PC-9 (cell line): ENCODE results near the gene GPRC6A. TPM values are rescaled to one million over a fixed set of nuclear protein-coding genes. Genes with fewer than 3 reads are reported as not detected.

ENCODE experiments used
- BruUV-seq: library from RNA; stranded (reverse); fragments of 400-500 nt; replicated peaks from 2 replicates; lab custom pipeline; 2021; lab: Mats Ljungman, UMichigan
- CTCF ChIA-PET: fragments of 300-600 bp; sonication (Branson Sonifier 250); formaldehyde crosslinking; loops from one replicate; lab custom pipeline; 2022; ENCODE audit warnings: antibody characterized with exemption; lab: Charles Lee
- POLR2A ChIA-PET: fragments of 300-600 bp; sonication (Branson Sonifier 250); formaldehyde crosslinking; loops from one replicate; lab custom pipeline; 2022; ENCODE audit warnings: antibody characterized with exemption; ENCODE audit not compliant: unreplicated experiment; lab: Charles Lee
- DNase-seq, 2 experiments: peaks; one replicate each; pipeline versions ENCODE4 v3.0.0 to v3.0.0-alpha.2; 2015 to 2022; ENCODE audit warnings: mixed read lengths in 1 of 2
- H2AFZ ChIP-seq: fragments of 200-600 bp; sonication (generic); 2 replicates; pipeline ENCODE4 v1.8.1; 2017; ENCODE audit warnings: antibody characterized with exemption
- H3F3A ChIP-seq: fragments of 200-600 bp; sonication (generic); 2 replicates; pipeline ENCODE4 v1.8.1; 2017; ENCODE audit warnings: antibody characterized with exemption, mild to moderate bottlenecking, low read depth; ENCODE audit not compliant: insufficient read depth
- H3K27ac ChIP-seq: fragments of 200-600 bp; sonication (generic); 2 replicates; pipeline ENCODE4 v1.6.1; 2016; ENCODE audit warnings: mixed run types
- H3K27me3 ChIP-seq: fragments of 200-600 bp; sonication (generic); 2 replicates; pipeline ENCODE4 v1.6.1; 2016; ENCODE audit warnings: low read depth, mixed run types; ENCODE audit not compliant: insufficient read depth
- H3K36me3 ChIP-seq: fragments of 200-600 bp; sonication (generic); 2 replicates; pipeline ENCODE4 v1.6.1; 2016; ENCODE audit warnings: low read depth, mixed run types
- H3K4me1 ChIP-seq: fragments of 200-600 bp; sonication (generic); replicated peaks from 2 replicates; pipeline ENCODE4 v1.6.1; 2016; ENCODE audit warnings: mixed run types; ENCODE audit not compliant: insufficient read depth
- H3K4me2 ChIP-seq: fragments of 200-600 bp; sonication (generic); 2 replicates; pipeline ENCODE4 v1.6.1; 2017; ENCODE audit warnings: mixed run types
- H3K4me3 ChIP-seq: fragments of 200-600 bp; sonication (generic); 2 replicates; pipeline ENCODE4 v1.6.1; 2016; ENCODE audit warnings: mixed run types
- H3K79me2 ChIP-seq: fragments of 200-600 bp; sonication (generic); 2 replicates; pipeline ENCODE4 v1.6.1; 2017; ENCODE audit warnings: low read depth, mixed run types
- H3K9me2 ChIP-seq: fragments of 200-600 bp; sonication (generic); 2 replicates; pipeline ENCODE4 v1.8.1; 2017; ENCODE audit warnings: mild to moderate bottlenecking; ENCODE audit not compliant: insufficient read depth
- H3K9me3 ChIP-seq: fragments of 200-600 bp; sonication (generic); 2 replicates; pipeline ENCODE4 v1.8.1; 2016; ENCODE audit warnings: low read depth; ENCODE audit not compliant: insufficient read depth
- H4K20me1 ChIP-seq: fragments of 200-600 bp; sonication (generic); 2 replicates; pipeline ENCODE4 v1.8.1; 2017; ENCODE audit not compliant: insufficient read depth
- CTCF ChIP-seq: fragments of 200-600 bp; sonication (generic); conservative IDR thresholded peaks from 2 replicates; pipeline ENCODE4 v1.6.1; 2017; ENCODE audit warnings: mixed run types, antibody characterized with exemption, mild to moderate bottlenecking, moderate library complexity
- EZH2 ChIP-seq: fragments of 200-600 bp; sonication (generic); IDR thresholded peaks from 2 replicates; pipeline ENCODE4 v1.8.0; 2017; ENCODE audit warnings: antibody characterized with exemption, low read depth
- intact Hi-C: fragments of 100-400 bp; cut with micrococcal nuclease; formaldehyde crosslinking; loops from one replicate; pipeline ENCODE4 v1.10.0; 2022; ENCODE audit not compliant: unreplicated experiment
- total RNA-seq: library from RNA; stranded (reverse); gene quantifications from 2 replicates; pipeline ENCODE4 v1.2.3, GENCODE V29; 2021

GPRC6A gene
- total RNA-seq, 1 experiment from 2014 or later = not detected

- peak in 1 of 2 experiments; percentile 44 for DNase-seq
- H3K27ac ChIP-seq = no peak within 1 kb of the TSS
- H3K9me2 ChIP-seq = no peaks in the 10 kb centered on the region
- peak within 1 kb of the TSS; percentile 47 for H3K4me3 ChIP-seq
- H3K9me3 ChIP-seq = no peaks in the 10 kb centered on the region
- H3K27me3 ChIP-seq = peaks cover 34% of the 10 kb centered on the region
- H3K4me2 ChIP-seq = peak within 1 kb of the TSS; percentile 72
- H3K4me1 ChIP-seq = no peaks in the 10 kb centered on the region
- H3K79me2 ChIP-seq = no peaks in the 10 kb centered on the region
- ChIA-PET CTCF (no interaction called here), POLR2A (no interaction called here)
- BruUV-seq = no TSS peak
- TF ChIP-seq CTCF (no peak), EZH2 (0 out of 2 replicates have a peak, but pooled peaks have one; percentile 76)
- no peaks in the 10 kb centered on the region for H3K36me3 ChIP-seq
- H4K20me1 ChIP-seq = no peaks in the 10 kb centered on the region
- intact Hi-C loops = no loop called here
- H2AFZ ChIP-seq = peak within 1 kb of the TSS; percentile 67; the same call in 1 of the 2 replicates
- no peaks in the 10 kb centered on the region for H3F3A ChIP-seq
Observed at GRCh38 chr6:116876635-116877611, 48.0 kb upstream of the GPRC6A start, which contains the start of gene RFX6. RFX6 (plus strand) TSS chr6:116877242; CDS start chr6:116877276, 34 bp downstream.

- Histone ChIP-seq H3K4me3 (no peak overlapping the region), H3K4me1 (no peaks in the 10 kb centered on the region), H3K4me2 (peak overlapping the region; percentile 72; the same call in 1 of the 2 replicates), H3K27ac (no peak overlapping the region), H2AFZ (no peak overlapping the region), H3K27me3 (peaks cover 34% of the 10 kb centered on the region), H3K9me3 (no peaks in the 10 kb centered on the region), H3K36me3 (no peaks in the 10 kb centered on the region), H3K79me2 (no peaks in the 10 kb centered on the region), H3F3A (no peaks in the 10 kb centered on the region), H4K20me1 (no peaks in the 10 kb centered on the region), H3K9me2 (no peaks in the 10 kb centered on the region)
- no peak for TF ChIP-seq CTCF
- ChIA-PET POLR2A (no interaction called here), CTCF (no interaction called here)
- intact Hi-C loops = no loop called here
- BruUV-seq = no TSS peak
- DNase-seq = no peak
Observed at GRCh38 chr6:116876107-116876506, 47.2 kb upstream of the GPRC6A start.

- BruUV-seq = no TSS peak
- H3K36me3 ChIP-seq = no peaks in the 10 kb centered on the region
- DNase-seq = no peak
- H3K27me3 ChIP-seq = peaks cover 30% of the 10 kb centered on the region
- H3K9me3 ChIP-seq = no peaks in the 10 kb centered on the region
- no peak overlapping the region for H2AFZ ChIP-seq
- H3K4me3 ChIP-seq = no peak overlapping the region
- no peak overlapping the region for H3K27ac ChIP-seq
- H3K4me2 ChIP-seq = no peak overlapping the region
- no peaks in the 10 kb centered on the region for H4K20me1 ChIP-seq
- TF ChIP-seq CTCF (no peak), EZH2 (no peak)
- H3K9me2 ChIP-seq = no peaks in the 10 kb centered on the region
- H3F3A ChIP-seq = no peaks in the 10 kb centered on the region
- intact Hi-C loops = no loop called here
- CTCF ChIA-PET = no interaction called here
- POLR2A ChIA-PET = no interaction called here
- H3K4me1 ChIP-seq = no peaks in the 10 kb centered on the region
- H3K79me2 ChIP-seq = no peaks in the 10 kb centered on the region
Observed at GRCh38 chr6:116872771-116873170, 43.9 kb upstream of the GPRC6A start.
